ENCODE data around the gene ARHGAP22. TPM values are rescaled to one million over a fixed set of nuclear protein-coding genes. Genes with fewer than 3 reads are reported as not detected.

ARHGAP22 gene
- total RNA-seq, 3 donors from 2014 or later (not counting 1 experiment from before 2014, with no cell fraction given), result 0.21 to 0.40 TPM; not detected in 1

DNA sequence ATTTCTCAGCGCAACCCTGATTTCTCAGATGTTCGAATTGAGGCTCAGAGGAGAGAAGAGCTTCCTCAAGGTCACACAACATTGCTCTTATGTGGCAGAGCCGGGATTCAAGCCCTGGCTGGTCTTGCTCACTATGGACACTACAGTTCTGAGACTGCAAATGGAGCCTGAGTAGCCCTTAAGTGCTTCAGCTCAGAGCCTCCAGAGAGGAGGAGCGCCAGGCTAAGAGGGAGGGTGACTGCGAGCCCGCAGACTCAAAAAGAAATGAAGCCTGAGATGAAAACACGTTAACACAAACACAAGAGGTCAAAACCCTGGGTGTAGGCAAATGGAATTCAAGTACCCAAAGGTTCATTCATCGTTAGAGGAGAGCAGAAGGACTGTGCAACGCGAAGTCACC lies 13.9 kb downstream of the ARHGAP22 start:
- Mint-ChIP-seq H3K4me3 (no peak overlapping the region), H3K36me3 (no peaks in the 10 kb centered on the region), H3K27ac (no peak overlapping the region), H3K4me1 (no peaks in the 10 kb centered on the region), H3K9me3 (no peaks in the 10 kb centered on the region), H3K27me3 (ENCODE audit: low read depth in 2 of 2) (peaks cover 3 to 6% of the 10 kb centered on the region in 2 donors)
- Histone ChIP-seq H3K27ac (ENCODE audit: low read length) (no peak overlapping the region), H3K9me3 (ENCODE audit: control insufficient read depth, insufficient read depth, low read length) (no peaks in the 10 kb centered on the region), H3K27me3 (ENCODE audit: control insufficient read depth, insufficient read depth, low read length) (no peaks in the 10 kb centered on the region), H3K4me1 (ENCODE audit: control insufficient read depth, insufficient read depth, low read length) (no peaks in the 10 kb centered on the region), H3K36me3 (ENCODE audit: control insufficient read depth, insufficient read depth, low read length) (no peaks in the 10 kb centered on the region), H3K4me3 (ENCODE audit: low read length) (no peak overlapping the region)
- intact Hi-C loops (cut with micrococcal nuclease), result no loop called here
- no peak for DNase-seq
- ATAC-seq, result no peak
- 96% methylated on average over 10 of the region's 10 CpGs for WGBS (ENCODE audit: insufficient coverage)
- TF ChIP-seq, protein P1, sequence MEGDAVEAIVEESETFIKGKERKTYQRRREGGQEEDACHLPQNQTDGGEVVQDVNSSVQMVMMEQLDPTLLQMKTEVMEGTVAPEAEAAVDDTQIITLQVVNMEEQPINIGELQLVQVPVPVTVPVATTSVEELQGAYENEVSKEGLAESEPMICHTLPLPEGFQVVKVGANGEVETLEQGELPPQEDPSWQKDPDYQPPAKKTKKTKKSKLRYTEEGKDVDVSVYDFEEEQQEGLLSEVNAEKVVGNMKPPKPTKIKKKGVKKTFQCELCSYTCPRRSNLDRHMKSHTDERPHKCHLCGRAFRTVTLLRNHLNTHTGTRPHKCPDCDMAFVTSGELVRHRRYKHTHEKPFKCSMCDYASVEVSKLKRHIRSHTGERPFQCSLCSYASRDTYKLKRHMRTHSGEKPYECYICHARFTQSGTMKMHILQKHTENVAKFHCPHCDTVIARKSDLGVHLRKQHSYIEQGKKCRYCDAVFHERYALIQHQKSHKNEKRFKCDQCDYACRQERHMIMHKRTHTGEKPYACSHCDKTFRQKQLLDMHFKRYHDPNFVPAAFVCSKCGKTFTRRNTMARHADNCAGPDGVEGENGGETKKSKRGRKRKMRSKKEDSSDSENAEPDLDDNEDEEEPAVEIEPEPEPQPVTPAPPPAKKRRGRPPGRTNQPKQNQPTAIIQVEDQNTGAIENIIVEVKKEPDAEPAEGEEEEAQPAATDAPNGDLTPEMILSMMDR (IDR thresholded peaks at IDR 0.05), result no peak

GRCh38 chr10:48589266-48589665 lies 15.6 kb downstream of the ARHGAP22 start:
- Mint-ChIP-seq H3K27ac (no peak overlapping the region), H3K9me3 (peaks cover 2 to 6% of the 10 kb centered on the region in 2 donors), H3K4me3 (no peak overlapping the region), H3K36me3 (no peaks in the 10 kb centered on the region), H3K4me1 (no peaks in the 10 kb centered on the region), H3K27me3 (ENCODE audit: low read depth in 2 of 2) (peaks cover 3 to 6% of the 10 kb centered on the region in 2 donors)
- Histone ChIP-seq H3K4me3 (ENCODE audit: low read length) (no peak overlapping the region), H3K27ac (ENCODE audit: low read length) (no peak overlapping the region), H3K36me3 (ENCODE audit: control insufficient read depth, insufficient read depth, low read length) (no peaks in the 10 kb centered on the region), H3K27me3 (ENCODE audit: control insufficient read depth, insufficient read depth, low read length) (no peaks in the 10 kb centered on the region), H3K9me3 (ENCODE audit: control insufficient read depth, insufficient read depth, low read length) (peaks cover 5% of the 10 kb centered on the region), H3K4me1 (ENCODE audit: control insufficient read depth, insufficient read depth, low read length) (no peaks in the 10 kb centered on the region)
- ATAC-seq (no peak), DNase-seq (no peak)
- WGBS (ENCODE audit: insufficient coverage), result 82% methylated on average over 5 of the region's 5 CpGs
- intact Hi-C loops (cut with micrococcal nuclease), result no loop called here
- TF ChIP-seq, protein P1 (IDR thresholded peaks at IDR 0.05), result no peak

DNA sequence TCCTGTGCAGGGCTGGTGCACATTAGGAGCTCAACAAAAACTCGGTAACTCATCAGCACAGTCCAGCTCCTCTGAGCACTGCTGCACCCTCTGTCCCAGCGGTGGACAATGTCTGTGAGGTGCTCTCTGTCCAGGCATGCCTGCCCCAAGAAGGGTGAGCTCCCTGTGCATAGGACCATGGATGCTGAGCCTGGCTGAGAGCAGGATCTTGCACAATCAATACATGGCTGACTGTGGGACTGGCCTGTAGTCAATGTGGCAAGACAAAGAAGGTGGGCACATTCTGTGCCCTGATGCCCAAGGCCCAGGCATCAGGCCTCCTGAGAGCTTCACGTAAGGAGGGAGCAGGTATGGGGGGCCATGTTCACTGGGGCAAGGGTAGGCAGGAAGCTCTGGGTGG lies 17.1 kb downstream of the ARHGAP22 start:
- WGBS (ENCODE audit: insufficient coverage), result 92% methylated on average over 3 of the region's 3 CpGs
- H3K9me3 Mint-ChIP-seq, result peaks cover 2 to 6% of the 10 kb centered on the region in 2 donors
- no peaks in the 10 kb centered on the region for H3K4me1 Mint-ChIP-seq
- TF ChIP-seq, protein P1 (IDR thresholded peaks at IDR 0.05), result no peak
- H3K36me3 Mint-ChIP-seq, result no peaks in the 10 kb centered on the region
- peaks cover 5% of the 10 kb centered on the region for H3K9me3 ChIP-seq (ENCODE audit: control insufficient read depth, insufficient read depth, low read length)
- no peaks in the 10 kb centered on the region for H3K36me3 ChIP-seq (ENCODE audit: control insufficient read depth, insufficient read depth, low read length)
- DNase-seq (no peak), ATAC-seq (no peak)
- H3K27ac Mint-ChIP-seq, result no peak overlapping the region
- H3K27ac ChIP-seq (ENCODE audit: low read length), result no peak overlapping the region
- H3K27me3 ChIP-seq (ENCODE audit: control insufficient read depth, insufficient read depth, low read length), result no peaks in the 10 kb centered on the region
- intact Hi-C loops (cut with micrococcal nuclease), result no loop called here
- H3K27me3 Mint-ChIP-seq (ENCODE audit: low read depth in 2 of 2), result peaks cover 3 to 6% of the 10 kb centered on the region in 2 donors
- H3K4me3 ChIP-seq (ENCODE audit: low read length), result no peak overlapping the region
- no peak overlapping the region for H3K4me3 Mint-ChIP-seq
- no peaks in the 10 kb centered on the region for H3K4me1 ChIP-seq (ENCODE audit: control insufficient read depth, insufficient read depth, low read length)

DNA sequence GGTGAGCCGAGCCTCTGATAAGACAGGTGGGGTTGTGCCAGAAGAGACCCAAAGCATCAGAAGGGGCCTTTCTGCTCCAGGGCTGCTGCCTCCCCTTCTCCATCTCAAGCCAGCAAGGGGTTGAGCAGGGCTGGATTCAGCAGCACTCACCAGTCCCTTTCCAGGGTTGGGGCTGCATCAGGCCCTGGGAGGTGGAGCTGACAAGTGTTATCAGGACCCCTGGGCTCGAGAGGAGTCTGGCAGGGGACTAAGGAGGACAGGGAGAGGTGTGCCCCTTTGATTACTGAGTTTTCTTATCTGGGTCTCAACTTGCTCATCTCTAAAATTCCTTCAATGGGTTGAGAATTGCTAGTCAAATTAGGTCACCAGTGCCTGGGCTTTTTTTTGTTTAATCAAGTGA lies 17.8 kb downstream of the ARHGAP22 start:
- Histone ChIP-seq H3K4me1 (ENCODE audit: control insufficient read depth, insufficient read depth, low read length) (no peaks in the 10 kb centered on the region), H3K9me3 (ENCODE audit: control insufficient read depth, insufficient read depth, low read length) (peaks cover 5% of the 10 kb centered on the region), H3K27me3 (ENCODE audit: control insufficient read depth, insufficient read depth, low read length) (no peaks in the 10 kb centered on the region), H3K4me3 (ENCODE audit: low read length) (no peak overlapping the region), H3K36me3 (ENCODE audit: control insufficient read depth, insufficient read depth, low read length) (no peaks in the 10 kb centered on the region), H3K27ac (ENCODE audit: low read length) (no peak overlapping the region)
- TF ChIP-seq, protein P1 (IDR thresholded peaks at IDR 0.05), result no peak
- intact Hi-C loops (cut with micrococcal nuclease), result no loop called here
- Mint-ChIP-seq H3K4me1 (no peaks in the 10 kb centered on the region), H3K27ac (no peak overlapping the region), H3K4me3 (no peak overlapping the region), H3K27me3 (ENCODE audit: low read depth in 2 of 2) (peaks cover 3 to 6% of the 10 kb centered on the region in 2 donors), H3K9me3 (peaks cover 2 to 6% of the 10 kb centered on the region in 2 donors), H3K36me3 (no peaks in the 10 kb centered on the region)
- no peak for ATAC-seq
- 73% methylated on average over 2 of the region's 2 CpGs for WGBS (ENCODE audit: insufficient coverage)
- no peak for DNase-seq
